Heart right ventricle (tissue), 16 donors: ENCODE results near the gene SLC22A17. TPM values are rescaled to one million over a fixed set of nuclear protein-coding genes. Genes with fewer than 3 reads are reported as not detected.

ENCODE experiments used
- ATAC-seq, 8 donors: fragments of 200-7000 bp; cut with Tn5 transposase; one replicate each; pipeline ENCODE4 v1.9.1; 2020; ENCODE audit warnings: mild to moderate bottlenecking in 8 of 8, moderate library complexity in 8 of 8, moderate number of reproducible peaks in 1 of 8
- DNase-seq, 2 donors: peaks; one replicate each; pipeline ENCODE4 v3.0.0-alpha.2; 2020
- H3K27ac ChIP-seq, 10 donors: fragments of 200-600 bp; sonication (generic) in 2 of 10; one replicate each; pipeline versions ENCODE4 v1.5.0 to v1.8.0; 2020 to 2022; ENCODE audit warnings: mild to moderate bottlenecking in 3 of 10
- H3K27me3 ChIP-seq, 7 donors: fragments of 200-600 bp; one replicate each; pipeline ENCODE4 v1.8.0; 2021 to 2022; ENCODE audit warnings: mild to moderate bottlenecking in 2 of 7
- H3K36me3 ChIP-seq, 9 donors: fragments of 200-600 bp; sonication (generic) in 1 of 9; one replicate each; pipeline versions ENCODE4 v1.5.0 to v1.8.0; 2020 to 2022; ENCODE audit warnings: mild to moderate bottlenecking in 2 of 9
- H3K4me1 ChIP-seq, 9 donors: fragments of 200-600 bp; sonication (generic) in 1 of 9; one replicate each; pipeline versions ENCODE4 v1.5.0 to v1.8.0; 2020 to 2022; ENCODE audit warnings: mild to moderate bottlenecking in 4 of 9
- H3K4me3 ChIP-seq, 10 donors: fragments of 200-600 bp; sonication (generic) in 2 of 10; one replicate each; pipeline versions ENCODE4 v1.5.0 to v1.8.0; 2020 to 2022; ENCODE audit warnings: mild to moderate bottlenecking in 7 of 10, moderate library complexity in 2 of 10
- H3K9me3 ChIP-seq, 11 donors: fragments of 200-600 bp in 10 of 11; sonication (generic) in 2 of 11; one replicate each; pipeline versions ENCODE4 v1.5.0 to v1.8.0; 2013 to 2022; ENCODE audit warnings: mild to moderate bottlenecking in 2 of 11, control low read depth in 1 of 11, moderate library complexity in 1 of 11
- CTCF ChIP-seq, 9 donors: fragments of 200-600 bp; sonication (generic) in 2 of 9; IDR thresholded peaks; one replicate each; pipeline versions ENCODE4 v1.5.0 to v1.8.0; 2021 to 2022; ENCODE audit warnings: antibody characterized with exemption in 9 of 9, mild to moderate bottlenecking in 5 of 9, moderate library complexity in 1 of 9
- WGBS, 2 donors: extraction: QIAGEN DNeasy Blood & Tissue Kit; methylation state at CpG; one replicate each; pipeline ENCODE4 v1.1.7; 2013; ENCODE audit warnings: inconsistent platforms in 1 of 2; 5-methylcytosine and 5-hydroxymethylcytosine counted together
- intact Hi-C, 10 donors: fragments of 100-400 bp; cut with DNase I; formaldehyde crosslinking; loops; one replicate each; pipeline versions ENCODE4 v1.11.1 to v1.14.2; 2022
- polyA plus RNA-seq, 2 donors: library from polyadenylated mRNA; stranded (reverse); fragments of 200-250 nt; gene quantifications; one replicate each; pipeline ENCODE4 v1.2.3, GENCODE V29; 2013
- total RNA-seq, 10 donors: library from RNA; stranded (reverse); fragmentation: NEBNext Ultra II Directional in 3 of 10; extraction: Animal tissue kit (Norgen Biotek cat#: 25700) in 3 of 10; gene quantifications; one replicate each; pipeline versions ENCODE4 v1.2.1 to v1.2.4, GENCODE V29; 2021 to 2023
- donor health status: Arrhythmogenic right ventricular cardiomyopathy.
- donor health status: ischemic (EF 13 %, LVEDD 7.1; RV severe dilation, severe dysfunction).
- donor health status: healthy with polysubstance abuse.
- donor health status: DM: no; HTN: yes; CAD: no.
- donor health status: DM: no; HTN: no; CAD: no.
- donor health status: ischemic (EF 25% LVEDD 6.9; RV normal size, moderate dysfunction).
- donor health status: ischemic (EF 25% LVEDD 5.7; RV mildly dilated, moderate dysfunction).
- donor health status: healthy.
- donor health status: DM: yes; HTN: yes; CAD: no.
- donor health status: Ischemic cardiomyopathy.
- donor health status: ischemic (EF 35%, LVEDD 5.7; RV mildly dilated, moderate dysfunction).
- donor health status: nonischemic (EF 11% LVEDD 7.7; RV severe dilation, severe dysfunction).
- donor health status: DM: yes; HTN: yes; CAD: no.
- donor health status: PGD.
- donor health status: ischemic (EF 29% LVEDD 5.4; RV normal size, mild dysfunction).
- donor health status: nonischemic (EF 23%, LVEDD 6.1; RV moderate dilation, normal function).

SLC22A17 gene
- total and polyA plus RNA-seq, 12 donors = 4.8 to 18.9 (median 9.8) TPM

GRCh38 chr14:23301969-23302289 lies 50.8 kb downstream of the SLC22A17 start:
- DNase-seq = no peak

GRCh38 chr14:23301288-23301968 lies 51.3 kb downstream of the SLC22A17 start:
- peak; percentile 51 to 94 (median 75) for TF ChIP-seq CTCF (IDR thresholded peaks at IDR 0.05)
- Histone ChIP-seq H3K9me3 (no peaks in the 10 kb centered on the region), H3K27me3 (no peaks in the 10 kb centered on the region), H3K4me3 (peak overlapping the region; percentile 66 to 94 (median 81)), H3K36me3 (peaks cover 0 to 31% (median 0%) of the 10 kb centered on the region in 9 donors), H3K4me1 (peaks cover 7 to 52% (median 41%) of the 10 kb centered on the region in 9 donors), H3K27ac (peak overlapping the region; percentile 94 to 100 (median 98))
- DNase-seq = peak; percentile 97 to 99
- ATAC-seq = peak; percentile 83 to 92 (median 88)
- WGBS, 2 donors = 0 to 1% methylated on average over 84 to 87 of the region's 87 CpGs
- intact Hi-C loops = loop anchor here in 6 of 10 donors (1.0 to 10.0 kb wide), 6 partner anchors 15 to 843 kb away; partner anchors contain the start of genes HOMEZ (in 5 of the 6), PABPN1 (in 2 of the 6), EMC9 (in 1 of the 6) and PSME2 (in 1 of the 6)

More at GRCh38 chr14:23301969-23302289, 50.8 kb downstream of the SLC22A17 start:
- Histone ChIP-seq H3K36me3 (peaks cover 0 to 26% (median 0%) of the 10 kb centered on the region in 9 donors), H3K27me3 (no peaks in the 10 kb centered on the region), H3K9me3 (no peaks in the 10 kb centered on the region), H3K27ac (peak overlapping the region; percentile 81 to 100 (median 98)), H3K4me1 (peaks cover 7 to 54% (median 41%) of the 10 kb centered on the region in 9 donors), H3K4me3 (peak overlapping the region; percentile 66 to 94 (median 81))
- ATAC-seq = peak in 3 of 8 donors; percentile 0 to 3 (median 1)
- no peak for TF ChIP-seq CTCF (IDR thresholded peaks at IDR 0.05)
- intact Hi-C loops = loop anchor here in 6 of 10 donors (1.0 to 10.0 kb wide), 6 partner anchors 15 to 843 kb away; partner anchors contain the start of genes HOMEZ (in 5 of the 6), PABPN1 (in 2 of the 6), EMC9 (in 1 of the 6) and PSME2 (in 1 of the 6)
- WGBS, 2 donors = 0% methylated on average over 25 of the region's 25 CpGs

GRCh38 chr14:23300687-23301223 lies 51.9 kb downstream of the SLC22A17 start:
- peak overlapping the region; percentile 32 to 92 (median 74) for H3K4me3 ChIP-seq
- H3K27me3 ChIP-seq = no peaks in the 10 kb centered on the region
- peak; percentile 71 to 72 for DNase-seq
- no peaks in the 10 kb centered on the region for H3K9me3 ChIP-seq
- peaks cover 4 to 47% (median 35%) of the 10 kb centered on the region in 9 donors for H3K4me1 ChIP-seq
- peak overlapping the region; percentile 90 to 100 (median 98) for H3K27ac ChIP-seq
- peaks cover 0 to 36% (median 0%) of the 10 kb centered on the region in 9 donors for H3K36me3 ChIP-seq
- no peak for TF ChIP-seq CTCF (IDR thresholded peaks at IDR 0.05)
- intact Hi-C loops = loop anchor here in 6 of 10 donors (1.0 to 10.0 kb wide), 7 partner anchors 14 to 844 kb away; partner anchors contain the start of genes HOMEZ (in 6 of the 6), PABPN1 (in 2 of the 6), EMC9 (in 1 of the 6) and PSME2 (in 1 of the 6)
- 1 to 2% methylated on average over 13 of the region's 13 CpGs for WGBS, 2 donors
- peak in 7 of 8 donors; percentile 2 to 64 (median 56) for ATAC-seq
